Upper lobe of left lung (tissue), 6 donors: ENCODE data around the gene MIA. TPM values are rescaled to one million over a fixed set of nuclear protein-coding genes. Genes with fewer than 3 reads are reported as not detected.

Experiments used
- ATAC-seq, 2 donors: fragments of 200-7000 bp; cut with Tn5 transposase; one replicate each; pipeline ENCODE4 v1.9.1; 2022; ENCODE audit warnings: mild to moderate bottlenecking in 2 of 2, moderate library complexity in 2 of 2; ENCODE audit not compliant: low FRiP score in 2 of 2
- DNase-seq, 2 donors: peaks; one replicate each; pipeline ENCODE4 v3.0.0-alpha.2; 2019 to 2020
- H3K27ac ChIP-seq, 4 donors: fragments of 200-600 bp; sonication (generic); one replicate each; pipeline ENCODE4 v1.5.1; 2016 to 2019
- H3K27me3 ChIP-seq, 4 donors: fragments of 200-600 bp; sonication (generic); one replicate each; pipeline ENCODE4 v1.5.1; 2017 to 2019
- H3K36me3 ChIP-seq, 4 donors: fragments of 200-600 bp; sonication (generic); one replicate each; pipeline ENCODE4 v1.5.1; 2016 to 2019
- H3K4me1 ChIP-seq, 4 donors: fragments of 200-600 bp; sonication (generic); one replicate each; pipeline ENCODE4 v1.5.1; 2018 to 2019
- H3K4me3 ChIP-seq, 4 donors: fragments of 200-600 bp; sonication (generic); one replicate each; pipeline ENCODE4 v1.5.1; 2017 to 2019; ENCODE audit warnings: mild to moderate bottlenecking in 2 of 4, moderate library complexity in 1 of 4
- H3K9me3 ChIP-seq, 4 donors: fragments of 200-600 bp; sonication (generic); one replicate each; pipeline ENCODE4 v1.5.1; 2018 to 2019
- CTCF ChIP-seq, 6 experiments: fragments of 450-650 bp in 4 of 6; fragments of 200-600 bp in 2 of 6; sonication (generic) in 2 of 6; IDR thresholded peaks; one replicate each; pipeline ENCODE4 v1.5.1; 2016 to 2019; ENCODE audit warnings: antibody characterized with exemption in 6 of 6
- EP300 ChIP-seq, 4 donors: sonication (generic); formaldehyde crosslinking; IDR thresholded peaks; one replicate each; pipeline ENCODE4 v1.5.1; 2017; ENCODE audit warnings: antibody characterized with exemption in 4 of 4, control low read depth in 2 of 4
- POLR2A ChIP-seq, 4 donors: fragments of 450-650 bp; IDR thresholded peaks; one replicate each; pipeline ENCODE4 v1.5.1; 2016 to 2017; ENCODE audit warnings: antibody characterized with exemption in 4 of 4, mild to moderate bottlenecking in 2 of 4
- POLR2AphosphoS5 ChIP-seq, 2 donors: sonication (generic); formaldehyde crosslinking; IDR thresholded peaks; one replicate each; pipeline ENCODE4 v1.5.1; 2017; ENCODE audit warnings: antibody characterized with exemption in 2 of 2
- WGBS, 2 donors: methylation state at CpG; one replicate each; pipeline ENCODE4 v1.1.5; 2017 to 2018; 5-methylcytosine and 5-hydroxymethylcytosine counted together
- total RNA-seq, 6 donors: library from RNA; depleted of rRNA in 4 of 6; stranded (reverse); fragments of >200 nt in 4 of 6; gene quantifications; one replicate each; pipeline versions ENCODE4 v1.1.0 to v1.2.1, GENCODE V29; 2016 to 2021
- donor health status: DM: no; HTN: no; CAD: no; lungs with moderate emphysema.
- donor health status: DM: no; HTN: yes; CAD: no; lungs with severe emphysema.

MIA gene
- total RNA-seq, 6 donors from 2014 or later = 1.2 to 5.2 (median 2.1) TPM; not detected in 3

- Histone ChIP-seq H3K9me3 (no peaks in the 10 kb centered on the region), H3K4me3 (peak overlapping the region in 3 of 4 donors; percentile 16 to 99 (median 97)), H3K27me3 (no peaks in the 10 kb centered on the region), H3K4me1 (peaks cover 80 to 85% (median 83%) of the 10 kb centered on the region in 4 donors), H3K36me3 (peaks cover 4 to 57% (median 28%) of the 10 kb centered on the region in 4 donors), H3K27ac (peak overlapping the region; percentile 93 to 99 (median 98))
- ATAC-seq (no peak), DNase-seq (peak; percentile 75 to 80)
- TF ChIP-seq POLR2A (IDR thresholded peaks at IDR 0.05) = peak in 1 of 4 donors; percentile 26
- TF ChIP-seq CTCF (IDR thresholded peaks at IDR 0.05) = no peak
- TF ChIP-seq POLR2AphosphoS5 (IDR thresholded peaks at IDR 0.05) = no peak
- 15 to 19% methylated on average over 9 to 11 of the region's 11 CpGs for WGBS, 2 donors
These were observed 27.2 kb downstream of the MIA start for GRCh38 chr19:40802300-40803169.

GRCh38 chr19:40803170-40803856, 28.0 kb downstream of the MIA start:
- H3K27ac ChIP-seq = peak overlapping the region; percentile 93 to 99 (median 98)
- TF ChIP-seq CTCF (IDR thresholded peaks at IDR 0.05) (no peak), EP300 (IDR thresholded peaks at IDR 0.05) (no peak), POLR2AphosphoS5 (IDR thresholded peaks at IDR 0.05) (no peak), POLR2A (IDR thresholded peaks at IDR 0.05) (peak in 1 of 4 donors; percentile 49)
- H3K9me3 ChIP-seq = no peaks in the 10 kb centered on the region
- DNase-seq = no peak
- ATAC-seq = no peak
- peaks cover 82 to 85% (median 84%) of the 10 kb centered on the region in 4 donors for H3K4me1 ChIP-seq
- H3K4me3 ChIP-seq = peak overlapping the region in 3 of 4 donors; percentile 16 to 99 (median 97)
- 25 to 38% methylated on average over 8 to 9 of the region's 9 CpGs for WGBS, 2 donors
- peaks cover 12 to 64% (median 35%) of the 10 kb centered on the region in 4 donors for H3K36me3 ChIP-seq
- H3K27me3 ChIP-seq = no peaks in the 10 kb centered on the region

- 68% methylated on average over 5 to 6 of the region's 6 CpGs for WGBS, 2 donors
- DNase-seq (peak in 1 of 2 donors; percentile 91), ATAC-seq (peak in 1 of 2 donors; percentile 1)
- TF ChIP-seq CTCF (IDR thresholded peaks at IDR 0.05) = no peak
- TF ChIP-seq EP300 (IDR thresholded peaks at IDR 0.05) = peak in 1 of 4 donors; percentile 11
- TF ChIP-seq POLR2A (IDR thresholded peaks at IDR 0.05) = no peak
- peak in 1 of 2 donors; percentile 51 for TF ChIP-seq POLR2AphosphoS5 (IDR thresholded peaks at IDR 0.05)
- no peaks in the 10 kb centered on the region for H3K27me3 ChIP-seq
- peak overlapping the region in 3 of 4 donors; percentile 16 to 99 (median 97) for H3K4me3 ChIP-seq
- H3K9me3 ChIP-seq = no peaks in the 10 kb centered on the region
- peak overlapping the region; percentile 93 to 99 (median 98) for H3K27ac ChIP-seq
- H3K4me1 ChIP-seq = peaks cover 88 to 91% (median 89%) of the 10 kb centered on the region in 4 donors
- H3K36me3 ChIP-seq = peaks cover 18 to 72% (median 43%) of the 10 kb centered on the region in 4 donors
These were observed 28.8 kb downstream of the MIA start for GRCh38 chr19:40803857-40804782.

GRCh38 chr19:40804783-40805242, 29.5 kb downstream of the MIA start:
- DNase-seq = no peak
- no peak for ATAC-seq
- 27 to 44% methylated on average over 4 to 5 of the region's 7 CpGs for WGBS, 2 donors
- TF ChIP-seq EP300 (IDR thresholded peaks at IDR 0.05) (no peak), CTCF (IDR thresholded peaks at IDR 0.05) (no peak), POLR2A (IDR thresholded peaks at IDR 0.05) (no peak), POLR2AphosphoS5 (IDR thresholded peaks at IDR 0.05) (no peak)
- Histone ChIP-seq H3K27ac (peak overlapping the region; percentile 93 to 99 (median 98)), H3K9me3 (no peaks in the 10 kb centered on the region), H3K36me3 (peaks cover 18 to 79% (median 46%) of the 10 kb centered on the region in 4 donors), H3K4me1 (peaks cover 94 to 98% (median 95%) of the 10 kb centered on the region in 4 donors), H3K27me3 (no peaks in the 10 kb centered on the region), H3K4me3 (no peak overlapping the region)
